GM18517 (cell line): Measurements from ENCODE around the gene STARD3.
"Not testable (repeated sequence)": the region's sequence is repeated elsewhere in the genome, so short reads cannot be mapped to it uniquely, and the experiment has no call there.

Source experiments
- ATAC-seq: cut with Tn5 transposase; IDR thresholded peaks from one replicate; pipeline ENCODE4 v1.9.1; 2021; ENCODE audit warnings: mild to moderate bottlenecking, moderate library complexity; ENCODE audit not compliant: unreplicated experiment

STARD3 gene

GRCh38 chr17:39636927-39637736 lies at the start of gene STARD3:
Gene STARD3 (plus strand): TSS chr17:39637144. CDS start chr17:39653532, 16,388 bp downstream.
- peak; percentile 72 for ATAC-seq

GRCh38 chr17:39590180-39590579 lies 46.8 kb upstream of the STARD3 start:
- not testable (repeated sequence) for ATAC-seq

GRCh38 chr17:39591958-39592954 lies 44.7 kb upstream of the STARD3 start:
- ATAC-seq = no peak

GRCh38 chr17:39593371-39593770 lies 43.6 kb upstream of the STARD3 start:
- no peak for ATAC-seq

GRCh38 chr17:39595294-39595693 lies 41.6 kb upstream of the STARD3 start:
- ATAC-seq = no peak

- no peak for ATAC-seq
Measured at GRCh38 chr17:39595928-39596510, 40.9 kb upstream of the STARD3 start.

- no peak for ATAC-seq
Measured at GRCh38 chr17:39596543-39597267, 40.2 kb upstream of the STARD3 start.

- ATAC-seq = no peak
Measured at GRCh38 chr17:39597372-39598046, 39.4 kb upstream of the STARD3 start.

- ATAC-seq = no peak
Measured at GRCh38 chr17:39598047-39598481, 38.9 kb upstream of the STARD3 start.

GRCh38 chr17:39598630-39599003 lies 38.3 kb upstream of the STARD3 start:
- no peak for ATAC-seq

- no peak for ATAC-seq
Measured at GRCh38 chr17:39599004-39599664, 37.8 kb upstream of the STARD3 start.

GRCh38 chr17:39599665-39600231 lies 37.2 kb upstream of the STARD3 start:
- no peak for ATAC-seq

- ATAC-seq = no peak
Measured at GRCh38 chr17:39600288-39600996, 36.5 kb upstream of the STARD3 start.

GRCh38 chr17:39600997-39601597 lies 35.8 kb upstream of the STARD3 start:
- no peak for ATAC-seq

GRCh38 chr17:39601758-39602532 lies 35.0 kb upstream of the STARD3 start:
- no peak for ATAC-seq

GRCh38 chr17:39602533-39603303 lies 34.2 kb upstream of the STARD3 start:
- no peak for ATAC-seq
